ENCODE measurements around the gene SYT9. TPM values are rescaled to one million over a fixed set of nuclear protein-coding genes. Genes with fewer than 3 reads are reported as not detected.

The SYT9 gene
- total and polyA plus RNA-seq, 10 of the 15 experiments (the other 5 are each of a cell fraction or from before 2014, with no cell fraction given) = 0.03 TPM; not detected in 9

DNA sequence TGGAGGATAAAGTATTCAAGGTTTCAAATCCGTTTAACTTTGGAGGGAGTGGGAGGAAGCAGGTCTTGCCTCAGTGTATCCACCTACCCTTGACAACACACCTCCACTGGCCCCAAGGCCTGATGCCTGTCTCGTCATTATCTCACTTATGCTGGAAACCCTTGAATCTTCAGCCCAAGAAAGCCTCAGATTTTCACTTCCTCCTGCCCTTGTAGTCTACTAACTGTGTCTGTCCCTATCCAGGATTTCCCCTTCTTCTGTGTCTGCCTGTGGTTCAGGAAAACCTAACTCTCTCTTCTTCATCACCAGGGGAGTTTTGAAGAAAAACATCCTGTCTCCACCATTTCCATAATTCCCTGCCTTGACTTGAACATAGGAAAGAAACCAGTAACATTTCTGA, 56.1 kb downstream of the SYT9 start (continued):
- TF ChIP-seq, protein P1, sequence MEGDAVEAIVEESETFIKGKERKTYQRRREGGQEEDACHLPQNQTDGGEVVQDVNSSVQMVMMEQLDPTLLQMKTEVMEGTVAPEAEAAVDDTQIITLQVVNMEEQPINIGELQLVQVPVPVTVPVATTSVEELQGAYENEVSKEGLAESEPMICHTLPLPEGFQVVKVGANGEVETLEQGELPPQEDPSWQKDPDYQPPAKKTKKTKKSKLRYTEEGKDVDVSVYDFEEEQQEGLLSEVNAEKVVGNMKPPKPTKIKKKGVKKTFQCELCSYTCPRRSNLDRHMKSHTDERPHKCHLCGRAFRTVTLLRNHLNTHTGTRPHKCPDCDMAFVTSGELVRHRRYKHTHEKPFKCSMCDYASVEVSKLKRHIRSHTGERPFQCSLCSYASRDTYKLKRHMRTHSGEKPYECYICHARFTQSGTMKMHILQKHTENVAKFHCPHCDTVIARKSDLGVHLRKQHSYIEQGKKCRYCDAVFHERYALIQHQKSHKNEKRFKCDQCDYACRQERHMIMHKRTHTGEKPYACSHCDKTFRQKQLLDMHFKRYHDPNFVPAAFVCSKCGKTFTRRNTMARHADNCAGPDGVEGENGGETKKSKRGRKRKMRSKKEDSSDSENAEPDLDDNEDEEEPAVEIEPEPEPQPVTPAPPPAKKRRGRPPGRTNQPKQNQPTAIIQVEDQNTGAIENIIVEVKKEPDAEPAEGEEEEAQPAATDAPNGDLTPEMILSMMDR (IDR thresholded peaks at IDR 0.05 in 2 of 3, conservative IDR thresholded peaks at IDR 0.05 in 1 of 3; ENCODE audit: control insufficient read depth in 2 of 3, extremely low read depth in 1 of 3, insufficient read depth in 1 of 3, low read depth in 3 of 3, low read length in 3 of 3) = no peak
- TF ChIP-seq MTA2 (IDR thresholded peaks at IDR 0.05; ENCODE audit: low read depth) (peak; percentile 30; the same call in 1 of the 2 replicates), CBX5 (IDR thresholded peaks at IDR 0.05; ENCODE audit: low read depth) (no peak), TARDBP (IDR thresholded peaks at IDR 0.05; ENCODE audit: borderline replicate concordance) (no peak), RAD21 (IDR thresholded peaks at IDR 0.05; ENCODE audit: insufficient read depth, low read depth, low read length) (no peak), E2F4 (IDR thresholded peaks at IDR 0.05; ENCODE audit: low read depth, low read length) (no peak), MEF2A (IDR thresholded peaks at IDR 0.05; ENCODE audit: insufficient read depth, low read depth, low read length) (no peak), EED (IDR thresholded peaks at IDR 0.05; ENCODE audit: low read depth) (peak; percentile 77), ZBTB11 (CRISPR knock-in tag; IDR thresholded peaks at IDR 0.05) (no peak), SPI1 (IDR thresholded peaks at IDR 0.05; ENCODE audit: borderline replicate concordance, insufficient read depth, low read depth, low read length) (peak; percentile 91), IKZF1 (conservative IDR thresholded peaks at IDR 0.05) (peak; percentile 79), NFYB (IDR thresholded peaks at IDR 0.05; ENCODE audit: insufficient read depth, low read depth, low read length) (no peak), FOS (IDR thresholded peaks at IDR 0.05; ENCODE audit: borderline replicate concordance, extremely low read depth, insufficient read length) (no peak), ATF7 (IDR thresholded peaks at IDR 0.05; ENCODE audit: low read depth) (peak; percentile 27; the same call in 1 of the 2 replicates), DPF2 (IDR thresholded peaks at IDR 0.05) (0 out of 2 replicates have a peak, but pooled peaks have one; percentile 24), RELA (IDR thresholded peaks at IDR 0.05; ENCODE audit: borderline replicate concordance, partially characterized antibody) (no peak), SMC3 (IDR thresholded peaks at IDR 0.05; ENCODE audit: borderline replicate concordance, low read length) (no peak), IRF4 (IDR thresholded peaks at IDR 0.05; ENCODE audit: low read depth, low read length) (no peak), TCF7 (IDR thresholded peaks at IDR 0.05; ENCODE audit: borderline replicate concordance) (no peak), MEF2B (IDR thresholded peaks at IDR 0.05; ENCODE audit: partially characterized antibody, poor library complexity, severe bottlenecking) (no peak), STAT3 (IDR thresholded peaks at IDR 0.05; ENCODE audit: low read depth, low read length) (no peak), RAD51 (IDR thresholded peaks at IDR 0.05) (no peak), SMAD1 (IDR thresholded peaks at IDR 0.05; ENCODE audit: low read depth, partially characterized antibody) (no peak), CHD1 (IDR thresholded peaks at IDR 0.05; ENCODE audit: low read depth, low read length) (no peak), SP1 (IDR thresholded peaks at IDR 0.05; ENCODE audit: low read depth, low read length) (no peak), IKZF2 (IDR thresholded peaks at IDR 0.05) (peak; percentile 89 to 92), NFIC (IDR thresholded peaks at IDR 0.05; ENCODE audit: low read depth, low read length) (peak; percentile 19; the same call in 1 of the 2 replicates), ZZZ3 (IDR thresholded peaks at IDR 0.05; ENCODE audit: control insufficient read depth, insufficient read length, low read depth) (no peak)

All from GM12878 (cell line).